ENCODE data around the gene PPIL4. TPM values are rescaled to one million over a fixed set of nuclear protein-coding genes. Genes with fewer than 3 reads are reported as not detected.

PPIL4 gene
- total and polyA plus RNA-seq, 2 of the 13 experiments (the other 11 are each of a cell fraction or from before 2014, with no cell fraction given) = 5.5 to 46.0 TPM

- TF ChIP-seq, protein P1, sequence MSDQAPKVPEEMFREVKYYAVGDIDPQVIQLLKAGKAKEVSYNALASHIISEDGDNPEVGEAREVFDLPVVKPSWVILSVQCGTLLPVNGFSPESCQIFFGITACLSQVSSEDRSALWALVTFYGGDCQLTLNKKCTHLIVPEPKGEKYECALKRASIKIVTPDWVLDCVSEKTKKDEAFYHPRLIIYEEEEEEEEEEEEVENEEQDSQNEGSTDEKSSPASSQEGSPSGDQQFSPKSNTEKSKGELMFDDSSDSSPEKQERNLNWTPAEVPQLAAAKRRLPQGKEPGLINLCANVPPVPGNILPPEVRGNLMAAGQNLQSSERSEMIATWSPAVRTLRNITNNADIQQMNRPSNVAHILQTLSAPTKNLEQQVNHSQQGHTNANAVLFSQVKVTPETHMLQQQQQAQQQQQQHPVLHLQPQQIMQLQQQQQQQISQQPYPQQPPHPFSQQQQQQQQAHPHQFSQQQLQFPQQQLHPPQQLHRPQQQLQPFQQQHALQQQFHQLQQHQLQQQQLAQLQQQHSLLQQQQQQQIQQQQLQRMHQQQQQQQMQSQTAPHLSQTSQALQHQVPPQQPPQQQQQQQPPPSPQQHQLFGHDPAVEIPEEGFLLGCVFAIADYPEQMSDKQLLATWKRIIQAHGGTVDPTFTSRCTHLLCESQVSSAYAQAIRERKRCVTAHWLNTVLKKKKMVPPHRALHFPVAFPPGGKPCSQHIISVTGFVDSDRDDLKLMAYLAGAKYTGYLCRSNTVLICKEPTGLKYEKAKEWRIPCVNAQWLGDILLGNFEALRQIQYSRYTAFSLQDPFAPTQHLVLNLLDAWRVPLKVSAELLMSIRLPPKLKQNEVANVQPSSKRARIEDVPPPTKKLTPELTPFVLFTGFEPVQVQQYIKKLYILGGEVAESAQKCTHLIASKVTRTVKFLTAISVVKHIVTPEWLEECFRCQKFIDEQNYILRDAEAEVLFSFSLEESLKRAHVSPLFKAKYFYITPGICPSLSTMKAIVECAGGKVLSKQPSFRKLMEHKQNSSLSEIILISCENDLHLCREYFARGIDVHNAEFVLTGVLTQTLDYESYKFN (CRISPR knock-in tag; conservative IDR thresholded peaks at IDR 0.05) = no peak
These were observed 61.8 kb downstream of the PPIL4 start (continued) for GRCh38 chr6:149483849-149484655.

DNA sequence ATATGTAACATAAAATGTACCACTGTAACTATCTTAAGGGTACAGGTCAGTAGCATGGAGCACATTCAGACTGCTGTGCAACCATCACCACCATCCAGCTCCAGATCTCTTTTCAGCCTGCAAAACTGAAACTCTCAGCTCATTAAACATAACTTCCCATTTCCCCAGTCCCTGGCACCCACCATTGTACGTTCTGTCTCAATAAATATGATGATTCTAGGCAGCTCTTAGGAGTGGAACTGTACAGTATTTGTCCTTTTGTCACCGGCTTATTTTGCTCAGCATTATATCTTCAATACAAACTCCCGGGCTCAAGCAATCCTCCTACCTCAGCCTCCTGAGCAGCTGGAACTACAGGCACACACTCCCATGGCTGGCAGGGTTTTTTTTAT is 62.5 kb downstream of the PPIL4 start:
- 93% methylated on average over 3 of the region's 3 CpGs for WGBS (ENCODE audit: low lambda C conversion rate)
- no peak overlapping the region for H3K4me2 ChIP-seq (ENCODE audit: low read depth, low read length)
- no peak overlapping the region for H3K27ac ChIP-seq (ENCODE audit: extremely low read length, insufficient read depth, low read length)
- intact Hi-C loops (cut with micrococcal nuclease; ENCODE audit: unreplicated experiment) (no loop called here), in situ Hi-C loops (cut with HindIII; ENCODE audit: extremely low pct_ligation_motif_present, low pct_unique_long_range_greater_than_20kb) (no loop called here)
- H2AFZ ChIP-seq (ENCODE audit: low read length) = no peak overlapping the region
- POLR2A ChIA-PET = interaction anchor here (2.8 kb wide), 1 partner anchor 10 kb away, joined by 14 read pairs; no protein-coding TSS in a partner anchor
- DNase-seq (ENCODE audit: low spot score) (no peak), ATAC-seq (no peak), FAIRE-seq (no peak)
- no peaks in the 10 kb centered on the region for H3K79me2 ChIP-seq (ENCODE audit: insufficient read depth, low read length)
- no peaks in the 10 kb centered on the region for H3K9me3 ChIP-seq (ENCODE audit: low read length)
- no peak for TF ChIP-seq ZBTB21 (CRISPR knock-in tag; IDR thresholded peaks at IDR 0.05)
- no peak for TF ChIP-seq SATB2 (CRISPR knock-in tag; IDR thresholded peaks at IDR 0.05)
- TF ChIP-seq, protein P2, sequence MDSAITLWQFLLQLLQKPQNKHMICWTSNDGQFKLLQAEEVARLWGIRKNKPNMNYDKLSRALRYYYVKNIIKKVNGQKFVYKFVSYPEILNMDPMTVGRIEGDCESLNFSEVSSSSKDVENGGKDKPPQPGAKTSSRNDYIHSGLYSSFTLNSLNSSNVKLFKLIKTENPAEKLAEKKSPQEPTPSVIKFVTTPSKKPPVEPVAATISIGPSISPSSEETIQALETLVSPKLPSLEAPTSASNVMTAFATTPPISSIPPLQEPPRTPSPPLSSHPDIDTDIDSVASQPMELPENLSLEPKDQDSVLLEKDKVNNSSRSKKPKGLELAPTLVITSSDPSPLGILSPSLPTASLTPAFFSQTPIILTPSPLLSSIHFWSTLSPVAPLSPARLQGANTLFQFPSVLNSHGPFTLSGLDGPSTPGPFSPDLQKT (CRISPR knock-in tag; IDR thresholded peaks at IDR 0.05; ENCODE audit: borderline replicate concordance) = no peak
- no peak for TF ChIP-seq ZSCAN12 (CRISPR knock-in tag; IDR thresholded peaks at IDR 0.05)
- TF ChIP-seq ZNF260 (CRISPR knock-in tag; IDR thresholded peaks at IDR 0.05; ENCODE audit: borderline replicate concordance, low read depth) = no peak
- no peak for TF ChIP-seq REPIN1 (CRISPR knock-in tag; IDR thresholded peaks at IDR 0.05; ENCODE audit: borderline replicate concordance, low read depth)
- TF ChIP-seq POLR2AphosphoS2 (IDR thresholded peaks at IDR 0.05; ENCODE audit: low read depth, low read length) = no peak
- TF ChIP-seq MAZ (IDR thresholded peaks at IDR 0.05; ENCODE audit: borderline replicate concordance, low read depth, low read length) = no peak
- TF ChIP-seq MAZ (CRISPR knock-in tag; IDR thresholded peaks at IDR 0.05; ENCODE audit: low read depth) = no peak
- TF ChIP-seq ARNT2 (CRISPR knock-in tag; IDR thresholded peaks at IDR 0.05; ENCODE audit: low read depth) = no peak
- no peak for TF ChIP-seq USF2 (IDR thresholded peaks at IDR 0.05; ENCODE audit: low read depth, low read length)
- no peak for TF ChIP-seq USF2 (CRISPR knock-in tag; IDR thresholded peaks at IDR 0.05; ENCODE audit: borderline replicate concordance)
- H3K4me1 ChIP-seq (ENCODE audit: insufficient read depth, low read length) = peaks cover 39% of the 10 kb centered on the region
- H3K9ac ChIP-seq (ENCODE audit: insufficient read depth, low read depth, low read length) = no peak overlapping the region
- no peaks in the 10 kb centered on the region for H4K20me1 ChIP-seq (ENCODE audit: insufficient read depth, low read length)
- no peaks in the 10 kb centered on the region for H3K36me3 ChIP-seq (replicated peaks in 1 of 2; ENCODE audit: control insufficient read depth in 1 of 2, insufficient read depth in 2 of 2, low read length in 2 of 2)
- H3K4me3 ChIP-seq (replicated peaks in 1 of 3; ENCODE audit: insufficient read depth in 1 of 3, low read depth in 2 of 3, low read length in 3 of 3) = no peak overlapping the region
- BruUV-seq (replicated peaks) = no TSS peak
- no peaks in the 10 kb centered on the region for H3K27me3 ChIP-seq (ENCODE audit: control insufficient read depth in 1 of 2, insufficient read depth in 2 of 2, low read length in 2 of 2)
- CTCF ChIA-PET (ENCODE audit: low intra/inter-chr PET ratio, low total read pairs) = no interaction called here
